ENCODE measurements around the gene PRKCA. TPM values are rescaled to one million over a fixed set of nuclear protein-coding genes. Genes with fewer than 3 reads are reported as not detected.

PRKCA gene
- total RNA-seq, 1 donor from 2014 or later: 15.5 TPM

DNA sequence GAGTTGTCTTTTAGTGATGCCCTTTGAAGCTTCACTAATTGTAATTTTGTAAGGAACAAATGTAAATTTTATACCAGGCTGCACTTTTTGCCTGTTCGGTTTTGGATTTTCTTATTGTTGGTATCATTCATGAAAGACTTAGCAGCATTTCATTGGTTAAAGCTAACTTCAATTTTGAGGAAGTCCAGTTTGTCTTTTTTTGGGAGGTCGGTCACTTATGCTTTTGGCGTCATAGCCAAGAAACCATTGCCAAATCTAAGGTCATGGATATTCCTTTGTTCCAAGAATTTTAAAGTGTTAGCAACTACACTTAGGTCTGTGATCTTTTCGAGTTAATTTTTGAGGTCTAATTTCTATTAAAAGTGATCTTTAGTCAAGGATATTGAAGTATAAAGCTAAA, 77.1 kb downstream of the PRKCA start:
- DNase-seq (ENCODE audit: extremely low spot score in 2 of 2): no peak
- no peaks in the 10 kb centered on the region for H3K27me3 ChIP-seq
- no peak overlapping the region for H3K27ac ChIP-seq
- intact Hi-C loops (cut with DNase I): no loop called here
- TF ChIP-seq CTCF (IDR thresholded peaks at IDR 0.05) (no peak), POLR2A (IDR thresholded peaks at IDR 0.05) (no peak), POLR2AphosphoS5 (IDR thresholded peaks at IDR 0.05; ENCODE audit: insufficient read depth in 1 of 2, low read depth in 1 of 2) (no peak)
- no peak overlapping the region for H3K4me3 ChIP-seq
- H3K9me3 ChIP-seq: no peaks in the 10 kb centered on the region
- peaks cover 18% of the 10 kb centered on the region for H3K4me1 ChIP-seq
- no peaks in the 10 kb centered on the region for H3K36me3 ChIP-seq

DNA sequence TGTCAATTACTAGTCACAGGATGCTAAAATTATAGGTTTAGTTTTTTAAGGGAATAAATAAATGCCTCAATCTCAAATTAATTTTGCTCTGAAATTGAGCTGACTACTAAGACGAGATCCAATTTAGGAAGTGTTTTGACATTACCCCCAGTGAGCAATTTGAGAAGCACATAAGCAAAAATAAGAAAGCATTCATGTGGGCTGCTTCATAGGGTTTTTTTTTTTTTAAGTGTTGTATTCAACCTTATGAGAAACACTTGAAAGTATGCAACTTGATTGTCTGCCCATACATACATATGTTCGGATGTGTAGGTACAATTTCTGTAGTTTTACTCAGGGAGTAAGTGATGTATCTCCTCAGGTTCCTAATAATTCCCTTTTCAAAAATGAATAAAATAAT, 77.6 kb downstream of the PRKCA start:
- H3K4me1 ChIP-seq: peaks cover 18% of the 10 kb centered on the region
- intact Hi-C loops (cut with DNase I): no loop called here
- TF ChIP-seq POLR2AphosphoS5 (IDR thresholded peaks at IDR 0.05; ENCODE audit: insufficient read depth in 1 of 2, low read depth in 1 of 2): no peak
- TF ChIP-seq CTCF (IDR thresholded peaks at IDR 0.05): no peak
- TF ChIP-seq POLR2A (IDR thresholded peaks at IDR 0.05): no peak

DNA sequence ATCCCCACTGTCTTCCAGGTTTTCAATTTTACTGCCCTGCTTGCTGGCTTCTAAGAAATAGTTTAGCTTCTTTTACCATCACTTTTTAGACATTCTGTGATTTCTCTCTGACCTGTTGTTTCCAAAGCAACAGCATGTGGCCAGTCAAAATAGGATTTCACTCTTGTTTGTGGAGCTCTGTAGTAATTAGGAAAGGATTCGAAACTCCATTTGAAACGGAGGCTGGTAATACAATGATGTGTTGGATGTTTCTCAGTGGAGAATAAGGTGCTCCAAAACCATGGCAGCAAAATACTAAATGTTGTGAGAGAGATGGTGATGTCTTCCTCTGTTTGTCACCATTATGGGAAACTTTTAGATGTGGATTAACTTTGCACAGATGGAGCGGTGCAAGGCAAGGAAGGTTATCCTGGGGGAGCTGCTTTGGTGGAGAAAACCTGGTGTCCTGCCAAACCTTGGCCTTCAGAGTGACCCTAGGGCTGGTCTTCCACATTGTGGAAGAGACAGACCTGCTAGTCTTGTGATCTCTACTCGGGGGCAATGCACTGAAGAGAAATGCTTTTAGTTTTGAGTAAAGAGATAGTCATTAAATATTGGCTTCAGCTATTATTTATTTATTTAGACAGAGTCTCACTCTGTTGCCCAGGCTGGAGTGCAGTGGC, 79.4 kb downstream of the PRKCA start:
- H3K9me3 ChIP-seq: no peaks in the 10 kb centered on the region
- no peak overlapping the region for H3K4me3 ChIP-seq
- H3K27me3 ChIP-seq: no peaks in the 10 kb centered on the region
- H3K36me3 ChIP-seq: no peaks in the 10 kb centered on the region
- no peak for DNase-seq (ENCODE audit: extremely low spot score in 2 of 2)
- peaks cover 18% of the 10 kb centered on the region for H3K4me1 ChIP-seq
- TF ChIP-seq CTCF (IDR thresholded peaks at IDR 0.05) (no peak), POLR2AphosphoS5 (IDR thresholded peaks at IDR 0.05; ENCODE audit: insufficient read depth in 1 of 2, low read depth in 1 of 2) (no peak), POLR2A (IDR thresholded peaks at IDR 0.05) (no peak)
- intact Hi-C loops (cut with DNase I): no loop called here
- H3K27ac ChIP-seq: no peak overlapping the region

More for the DNA sequence above, 77.6 kb downstream of the PRKCA start:
- Histone ChIP-seq H3K9me3 (no peaks in the 10 kb centered on the region), H3K36me3 (no peaks in the 10 kb centered on the region), H3K27ac (no peak overlapping the region), H3K4me3 (no peak overlapping the region), H3K27me3 (no peaks in the 10 kb centered on the region)
- no peak for DNase-seq (ENCODE audit: extremely low spot score in 2 of 2)

- no peak overlapping the region for H3K4me3 ChIP-seq
- intact Hi-C loops (cut with DNase I): no loop called here
- H3K27ac ChIP-seq: no peak overlapping the region
- peaks cover 18% of the 10 kb centered on the region for H3K4me1 ChIP-seq
- H3K27me3 ChIP-seq: no peaks in the 10 kb centered on the region
- TF ChIP-seq POLR2AphosphoS5 (IDR thresholded peaks at IDR 0.05; ENCODE audit: insufficient read depth in 1 of 2, low read depth in 1 of 2) (peak in 1 of 2 donors; percentile 10), POLR2A (IDR thresholded peaks at IDR 0.05) (no peak), CTCF (IDR thresholded peaks at IDR 0.05) (no peak)
- no peak for DNase-seq (ENCODE audit: extremely low spot score in 2 of 2)
- H3K9me3 ChIP-seq: no peaks in the 10 kb centered on the region
- no peaks in the 10 kb centered on the region for H3K36me3 ChIP-seq
These were observed 80.9 kb downstream of the PRKCA start for GRCh38 chr17:66383333-66383732.

DNA sequence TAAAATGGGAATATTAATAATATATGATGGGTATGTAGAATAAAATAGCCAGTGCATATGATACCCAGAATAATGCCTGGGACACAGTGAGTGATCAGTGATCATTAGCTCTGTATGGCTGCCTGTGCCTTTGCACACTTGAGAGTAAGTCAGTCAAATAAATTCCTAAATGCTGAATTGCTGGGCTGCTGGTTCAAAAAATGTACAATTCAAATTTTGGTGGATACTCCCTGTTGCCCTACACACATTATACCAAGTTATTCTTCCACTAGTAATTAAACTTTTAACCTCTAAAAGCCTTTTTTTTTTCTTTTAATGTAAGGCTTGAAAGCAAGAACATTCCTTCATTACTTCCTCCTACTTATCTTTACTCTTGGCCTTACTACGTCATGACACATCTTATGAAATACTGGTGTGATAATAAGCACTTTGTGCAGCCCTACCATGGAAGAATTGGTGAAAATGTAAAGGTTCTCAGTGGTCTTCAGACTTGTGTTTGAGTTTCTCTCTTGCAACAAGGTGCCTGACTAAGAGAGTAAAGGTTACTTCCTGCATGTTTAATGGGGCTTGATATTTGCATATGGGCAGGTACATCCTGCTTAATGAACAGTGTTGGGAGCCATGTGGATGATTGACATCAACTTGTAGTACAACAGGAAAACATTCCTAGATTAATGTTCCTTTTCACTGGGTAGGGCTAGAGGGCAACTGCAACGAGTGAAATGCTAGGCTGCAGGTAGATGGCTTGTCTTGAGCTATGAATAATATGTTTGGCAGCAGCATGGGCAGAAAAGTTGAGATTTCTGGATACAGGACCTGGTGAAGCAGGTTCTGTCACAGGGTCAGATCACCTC, 84.3 kb downstream of the PRKCA start:
- H3K27ac ChIP-seq: no peak overlapping the region
- H3K4me3 ChIP-seq: no peak overlapping the region
- DNase-seq (ENCODE audit: extremely low spot score in 2 of 2): no peak
- peaks cover 14% of the 10 kb centered on the region for H3K4me1 ChIP-seq
- H3K9me3 ChIP-seq: no peaks in the 10 kb centered on the region
- intact Hi-C loops (cut with DNase I): no loop called here
- TF ChIP-seq POLR2A (IDR thresholded peaks at IDR 0.05): no peak
- no peak for TF ChIP-seq POLR2AphosphoS5 (IDR thresholded peaks at IDR 0.05; ENCODE audit: insufficient read depth in 1 of 2, low read depth in 1 of 2)
- TF ChIP-seq CTCF (IDR thresholded peaks at IDR 0.05): no peak
- no peaks in the 10 kb centered on the region for H3K36me3 ChIP-seq
- no peaks in the 10 kb centered on the region for H3K27me3 ChIP-seq

All from vagina (tissue), 2 donors.